HepG2 (cell line): ENCODE results near the gene HDAC5. TPM values are rescaled to one million over a fixed set of nuclear protein-coding genes. Genes with fewer than 3 reads are reported as not detected.

Experiments used
- BORCS8-MEF2B ChIP-seq: sonication (generic); formaldehyde crosslinking; IDR thresholded peaks from 2 replicates; pipeline ENCODE4 v1.8.0; 2022; ENCODE audit warnings: mild to moderate bottlenecking, missing genetic modification reagents
- CENPT ChIP-seq: sonication (generic); formaldehyde crosslinking; IDR thresholded peaks from 2 replicates; pipeline ENCODE4 v1.8.0; 2022; ENCODE audit warnings: low read depth, mild to moderate bottlenecking, moderate library complexity, missing genetic modification reagents
- FOXK1 ChIP-seq: sonication (generic); formaldehyde crosslinking; IDR thresholded peaks from 2 replicates; pipeline ENCODE4 v1.4.0; 2020; ENCODE audit warnings: low read depth, missing genetic modification reagents, borderline replicate concordance
- HIVEP1 ChIP-seq: sonication (generic); formaldehyde crosslinking; IDR thresholded peaks from 2 replicates; pipeline ENCODE4 v1.4.0; 2020; ENCODE audit warnings: mild to moderate bottlenecking, missing genetic modification reagents
- HNRNPL ChIP-seq: fragments of 200-400 bp; formaldehyde crosslinking; IDR thresholded peaks from 2 replicates; pipeline ENCODE4 v1.6.1; 2017; ENCODE audit warnings: mild to moderate bottlenecking, low read depth, low read length
- LCORL ChIP-seq, 2 experiments: fragments of 450-650 bp in 1 of 2; sonication (generic) in 1 of 2; formaldehyde crosslinking in 1 of 2; IDR thresholded peaks; 2 replicates each; pipeline versions ENCODE4 v1.5.0 to v1.6.1; 2017 to 2020; ENCODE audit warnings: antibody characterized with exemption in 1 of 2, missing genetic modification reagents in 1 of 2
- NFE2L2 ChIP-seq: fragments of 150-350 bp; IDR thresholded peaks from 2 replicates; pipeline ENCODE4 v1.6.1; 2014; ENCODE audit warnings: low read length
- NFYC ChIP-seq: IDR thresholded peaks from 2 replicates; pipeline ENCODE4 v1.6.1; 2016; ENCODE audit warnings: missing genetic modification reagents, missing compliant biosample characterization
- PITX1 ChIP-seq: sonication (generic); formaldehyde crosslinking; IDR thresholded peaks from 2 replicates; pipeline ENCODE4 v1.5.1; 2020; ENCODE audit warnings: mild to moderate bottlenecking, missing genetic modification reagents
- PLRG1 ChIP-seq: fragments of 450-650 bp; conservative IDR thresholded peaks from 2 replicates; pipeline ENCODE4 v1.6.1; 2016
- RBM39 ChIP-seq: fragments of 200-400 bp; formaldehyde crosslinking; IDR thresholded peaks from one replicate; pipeline ENCODE4 v1.6.1; 2018; ENCODE audit warnings: antibody characterized with exemption, mild to moderate bottlenecking, low read depth, low read length; ENCODE audit not compliant: poor library complexity, severe bottlenecking
- SKI ChIP-seq: fragments of 450-650 bp; IDR thresholded peaks from one replicate; pipeline ENCODE4 v1.6.1; 2018; ENCODE audit warnings: mild to moderate bottlenecking; ENCODE audit not compliant: partially characterized antibody
- TAF1 ChIP-seq: sonication (generic); formaldehyde crosslinking; IDR thresholded peaks from 2 replicates; pipeline ENCODE4 v1.4.0; 2020; ENCODE audit warnings: missing genetic modification reagents
- TBX2 ChIP-seq: sonication (generic); formaldehyde crosslinking; IDR thresholded peaks from 2 replicates; pipeline ENCODE4 v1.5.0; 2020; ENCODE audit warnings: missing genetic modification reagents, mild to moderate bottlenecking, borderline replicate concordance
- THYN1 ChIP-seq: sonication (generic); formaldehyde crosslinking; IDR thresholded peaks from 2 replicates; pipeline ENCODE4 v1.8.1; 2023; ENCODE audit warnings: low read depth, mild to moderate bottlenecking, moderate library complexity, missing genetic modification reagents, borderline replicate concordance
- ZNF326 ChIP-seq: sonication (generic); formaldehyde crosslinking; IDR thresholded peaks from 2 replicates; pipeline ENCODE4 v1.4.0; 2020; ENCODE audit warnings: missing genetic modification reagents, borderline replicate concordance
- ZNF609 ChIP-seq: sonication (generic); formaldehyde crosslinking; IDR thresholded peaks from 2 replicates; pipeline ENCODE4 v1.4.0; 2020; ENCODE audit warnings: mild to moderate bottlenecking, missing genetic modification reagents, borderline replicate concordance
- ZNF644 ChIP-seq: IDR thresholded peaks from 2 replicates; pipeline ENCODE4 v1.6.1; 2016; ENCODE audit warnings: low read depth
- ZNF720 ChIP-seq: sonication (generic); formaldehyde crosslinking; IDR thresholded peaks from 2 replicates; pipeline ENCODE4 v1.4.0; 2020; ENCODE audit warnings: missing genetic modification reagents
- ZNF878 ChIP-seq: sonication (generic); formaldehyde crosslinking; IDR thresholded peaks from 2 replicates; pipeline ENCODE4 v1.8.1; 2023; ENCODE audit warnings: mild to moderate bottlenecking, missing genetic modification reagents, moderate library complexity
- polyA plus RNA-seq, 8 experiments: library from polyadenylated mRNA; depleted of rRNA in 3 of 8; stranded (reverse) in 7 of 8; unstranded in 1 of 8; fragments of >200 nt; fragmentation: Illumina TruSeq in 4 of 8; extraction: Trizol in 4 of 8; gene quantifications; 2 replicates each; pipeline versions ENCODE4 v1.2.1 to v1.2.3, GENCODE V29; 2011 to 2016; ENCODE audit warnings: low read depth in 4 of 8, missing spikeins in 1 of 8, mixed read lengths in 1 of 8; ENCODE audit not compliant: insufficient read depth in 1 of 8
- total RNA-seq, 5 experiments: library from RNA; depleted of rRNA; stranded (reverse); fragments of >200 nt; fragmentation: Illumina TruSeq; extraction: Trizol; gene quantifications; 2 replicates each; pipeline ENCODE4 v1.2.3, GENCODE V29; 2016; ENCODE audit warnings: low read depth in 1 of 5
- TF ChIP-seq, protein P1 (sequence below): IDR thresholded peaks from 2 replicates; pipeline ENCODE4 v1.6.1; 2016

Gene HDAC5
- total and polyA plus RNA-seq, 2 of the 13 experiments (the other 11 are each of a cell fraction or from before 2014, with no cell fraction given): 46.4 to 85.4 TPM

DNA sequence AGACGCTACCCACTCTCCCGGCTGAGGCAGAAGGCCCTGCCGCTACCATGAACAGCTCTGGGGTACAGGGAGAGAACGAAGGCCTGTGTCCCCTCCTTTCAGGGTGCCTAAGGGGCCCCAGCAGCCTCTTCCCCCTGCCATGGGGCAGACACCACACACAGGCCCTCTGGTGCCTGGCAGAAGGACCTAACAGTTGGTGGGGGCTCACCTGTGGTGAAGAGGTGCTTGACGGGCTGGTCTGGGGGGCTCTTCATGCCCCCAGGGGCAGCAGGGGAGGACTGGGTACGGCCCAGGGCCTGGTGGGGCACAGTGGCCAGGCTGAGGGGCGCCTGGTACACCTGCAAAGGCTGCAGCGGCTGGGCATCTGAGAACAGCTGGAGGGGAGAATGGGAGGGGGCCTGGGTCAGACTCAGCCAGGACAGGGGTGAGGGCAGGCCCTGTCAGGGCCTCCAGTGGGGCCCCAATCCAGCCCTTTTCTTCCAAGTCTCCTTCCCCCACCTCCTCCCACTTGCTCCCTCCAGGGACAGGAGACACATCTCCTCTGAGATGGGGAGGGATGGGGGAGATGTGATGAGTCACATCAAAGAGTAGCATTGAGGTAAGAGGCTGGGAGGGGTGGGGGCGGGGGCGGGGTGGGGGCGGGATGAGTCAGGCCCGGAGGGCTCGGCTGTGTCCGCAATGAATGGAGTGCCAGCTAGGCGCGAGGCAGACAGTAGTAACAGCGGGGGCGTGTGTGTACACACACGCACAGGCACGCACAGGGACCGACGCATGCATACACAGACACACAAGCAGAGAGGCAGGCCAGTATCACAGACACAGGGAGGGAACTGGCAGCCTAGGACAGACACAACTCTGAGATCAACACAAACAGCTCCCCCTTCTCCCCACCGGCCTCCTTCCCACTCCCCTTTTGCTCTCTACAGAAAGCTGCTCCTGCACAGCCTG is 36.8 kb downstream of the HDAC5 start (continued):
- TF ChIP-seq NFE2L2 (no peak), ZNF609 (CRISPR knock-in tag) (no peak), THYN1 (CRISPR knock-in tag) (no peak), TAF1 (CRISPR knock-in tag) (no peak), PLRG1 (no peak), FOXK1 (CRISPR knock-in tag) (0 out of 2 replicates have a peak, but pooled peaks have one; percentile 40), RBM39 (no peak), PITX1 (CRISPR knock-in tag) (no peak), ZNF644 (no peak), BORCS8-MEF2B (CRISPR knock-in tag) (no peak), LCORL (IDR thresholded peaks at IDR 0.05) (no peak), LCORL (CRISPR knock-in tag; IDR thresholded peaks at IDR 0.05) (no peak), ZNF720 (CRISPR knock-in tag) (no peak), HNRNPL (0 out of 2 replicates have a peak, but pooled peaks have one; percentile 27), TBX2 (CRISPR knock-in tag) (no peak), ZNF326 (no peak), NFYC (no peak), HIVEP1 (no peak), ZNF878 (CRISPR knock-in tag) (no peak), CENPT (CRISPR knock-in tag) (no peak), SKI (peak; percentile 57)
- TF ChIP-seq, protein P1, sequence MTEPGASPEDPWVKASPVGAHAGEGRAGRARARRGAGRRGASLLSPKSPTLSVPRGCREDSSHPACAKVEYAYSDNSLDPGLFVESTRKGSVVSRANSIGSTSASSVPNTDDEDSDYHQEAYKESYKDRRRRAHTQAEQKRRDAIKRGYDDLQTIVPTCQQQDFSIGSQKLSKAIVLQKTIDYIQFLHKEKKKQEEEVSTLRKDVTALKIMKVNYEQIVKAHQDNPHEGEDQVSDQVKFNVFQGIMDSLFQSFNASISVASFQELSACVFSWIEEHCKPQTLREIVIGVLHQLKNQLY (CRISPR knock-in tag): no peak
